GM18507 (cell line): Measurements from ENCODE around the gene EIF3D.

Experiments
- DNase-seq: peaks from one replicate; pipeline ENCODE4 v3.0.0; 2011; ENCODE audit warnings: low read depth; ENCODE audit not compliant: insufficient read length; ENCODE audit errors: extremely low spot score
- FAIRE-seq: peaks from 2 replicates; lab custom pipeline; 2011; peaks lifted over from hg19 to GRCh38; lab: Jason Lieb, UNC

The EIF3D gene

GRCh38 chr22:36470162-36470993 is 58.6 kb downstream of the EIF3D start:
- FAIRE-seq, result peak; percentile 84
- peak; percentile 73 for DNase-seq

GRCh38 chr22:36469094-36469710 is 59.8 kb downstream of the EIF3D start:
- FAIRE-seq, result no peak
- DNase-seq, result no peak

- FAIRE-seq, result no peak
- no peak for DNase-seq
Measured at GRCh38 chr22:36467946-36468345, 61.0 kb downstream of the EIF3D start.

- DNase-seq, result no peak
- no peak for FAIRE-seq
Measured at GRCh38 chr22:36467042-36467810, 61.7 kb downstream of the EIF3D start.

GRCh38 chr22:36466258-36466657 is 62.7 kb downstream of the EIF3D start:
- no peak for FAIRE-seq

GRCh38 chr22:36465232-36466021 is 63.5 kb downstream of the EIF3D start:
- FAIRE-seq (no peak), DNase-seq (no peak)

More at GRCh38 chr22:36466258-36466657, 62.7 kb downstream of the EIF3D start:
- DNase-seq, result no peak

GRCh38 chr22:36464715-36465231 is 64.2 kb downstream of the EIF3D start:
- no peak for FAIRE-seq

DNA sequence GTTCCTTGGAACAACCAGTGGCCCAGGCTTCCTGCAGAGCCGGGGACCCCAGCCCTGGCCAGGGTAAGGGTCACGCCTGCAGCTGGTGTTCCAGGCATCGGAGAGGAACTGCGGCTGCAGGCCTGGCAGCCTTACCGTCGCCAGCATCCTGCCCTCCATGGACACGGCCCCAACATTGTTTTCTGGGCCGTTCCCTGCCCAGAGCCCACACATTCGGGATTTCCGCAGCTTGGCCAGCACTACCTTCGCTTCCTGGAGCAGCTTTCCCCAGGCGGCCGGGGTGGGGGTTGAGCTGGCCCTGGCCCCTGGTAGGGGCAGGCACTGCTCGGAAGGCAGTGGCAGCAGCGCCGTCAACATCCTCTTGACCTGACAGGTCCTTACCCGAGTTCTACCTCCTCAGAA is 65.2 kb downstream of the EIF3D start:
- no peak for FAIRE-seq
- no peak for DNase-seq

More at GRCh38 chr22:36464715-36465231, 64.2 kb downstream of the EIF3D start:
- DNase-seq, result no peak

- FAIRE-seq (no peak), DNase-seq (no peak)
Measured at GRCh38 chr22:36461665-36462649, 67.0 kb downstream of the EIF3D start.
